HL-60/S4 treated with phorbol 12-myristate 13-acetate at 8.2 ng/mL for 4 days and 3 days (cell line): ENCODE results near the gene PIGP.
"Not testable (repeated sequence)": the region's sequence is repeated elsewhere in the genome, so short reads cannot be mapped to it uniquely, and the experiment has no call there.

Source experiments
- in situ Hi-C: fragments of 300-500 bp; cut with MboI; formaldehyde crosslinking; loops from 2 replicates; pipeline ENCODE4 v1.15.0; 2022; ENCODE audit warnings: low sequenced_read_pairs

Gene PIGP

DNA sequence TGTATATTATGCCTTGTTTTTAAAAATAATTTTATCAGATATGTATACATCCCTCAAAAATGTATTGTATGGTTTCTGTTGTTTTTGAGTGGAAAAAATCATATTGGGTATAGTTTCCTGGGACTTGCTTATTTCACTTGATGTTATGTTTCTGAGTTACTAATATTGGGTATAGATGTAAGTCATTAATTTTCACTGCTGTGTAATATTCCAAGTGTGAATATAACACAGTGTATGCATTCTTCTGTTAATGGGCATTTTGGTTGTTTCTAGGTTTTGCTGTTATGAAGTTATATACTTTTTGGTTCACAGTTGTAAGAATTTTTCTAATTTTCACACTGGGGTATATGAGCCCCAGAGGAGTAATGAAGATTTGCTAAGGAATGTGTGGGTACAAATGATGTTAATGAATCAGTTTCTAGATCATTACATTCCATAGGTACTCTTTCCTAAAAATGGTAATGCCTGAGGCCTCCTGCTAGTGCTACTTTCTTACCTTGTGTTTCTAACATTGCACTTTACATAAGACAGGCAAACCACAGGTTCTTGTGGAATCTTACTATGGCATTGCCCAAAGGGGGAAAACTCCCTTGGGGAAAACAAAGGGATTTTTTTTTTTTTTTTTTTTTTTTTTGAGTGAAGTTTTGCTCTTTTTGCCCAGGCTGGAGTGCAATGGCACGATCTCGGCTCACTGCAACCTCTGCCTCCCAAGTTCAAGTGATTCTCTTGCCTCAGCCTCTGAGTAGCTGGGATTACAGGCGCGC is 3.4 kb upstream of the PIGP start:
- in situ Hi-C loops: no loop called here

DNA sequence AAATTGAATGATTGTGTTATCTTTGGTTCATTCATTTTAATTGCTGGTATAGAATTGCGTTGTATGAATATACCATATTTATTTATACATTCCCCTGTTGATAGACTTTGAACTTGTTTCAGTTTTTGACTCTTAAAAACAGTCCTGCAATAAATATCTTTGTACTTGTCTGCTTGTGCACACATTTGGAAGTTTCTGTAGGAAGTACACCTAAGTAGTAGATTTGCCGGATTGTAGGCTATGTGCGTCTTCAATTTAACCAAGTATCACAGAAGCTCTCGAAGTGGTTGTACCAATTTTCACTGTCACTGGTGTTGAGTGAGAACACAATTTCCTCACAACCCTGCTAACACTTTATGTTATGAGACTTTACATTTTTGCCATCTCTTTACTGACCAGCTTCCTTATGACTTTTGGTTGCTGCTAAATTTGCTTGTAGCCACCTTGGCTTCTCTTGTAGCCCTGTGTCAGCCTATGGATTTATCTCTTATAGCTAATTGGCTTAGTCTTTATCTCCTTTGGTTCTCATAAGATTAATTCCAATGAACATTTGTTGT is 2.4 kb upstream of the PIGP start:
- in situ Hi-C loops: no loop called here

DNA sequence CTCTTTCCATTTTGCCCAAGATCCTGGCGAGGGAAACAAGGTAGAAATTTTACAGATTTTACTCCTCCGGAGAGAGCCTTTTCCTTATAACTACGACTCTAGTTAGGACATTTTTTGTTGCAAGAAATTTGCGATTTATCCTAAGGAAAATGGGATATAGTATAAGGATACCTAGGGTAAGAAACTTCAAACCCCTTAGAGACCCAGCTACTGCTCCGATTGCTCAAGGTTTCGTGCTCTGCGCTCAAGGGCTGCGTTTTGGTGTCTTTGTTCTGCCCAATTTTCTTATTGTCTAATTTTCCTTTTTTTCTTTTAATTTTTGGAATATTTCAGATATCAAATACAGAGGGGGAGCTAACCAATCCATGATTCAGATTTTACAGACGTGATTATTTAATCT is 1.7 kb upstream of the PIGP start:
- in situ Hi-C loops: no loop called here

DNA sequence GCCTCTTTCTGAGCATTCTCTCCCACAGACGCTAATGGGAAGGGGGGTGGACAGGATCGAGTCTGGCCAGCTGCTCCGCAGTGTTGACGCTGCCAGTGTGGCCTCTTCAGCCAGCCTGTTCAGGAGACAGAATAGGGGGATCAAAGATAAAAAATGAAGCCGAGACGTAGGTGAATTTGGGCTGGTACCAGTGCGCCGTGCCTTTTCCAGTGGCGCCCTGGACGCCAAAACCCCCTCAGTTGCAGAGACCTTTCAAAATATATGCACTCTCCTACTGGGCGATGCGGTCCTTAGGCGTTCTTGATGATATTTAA is 1.3 kb upstream of the PIGP start:
- in situ Hi-C loops: no loop called here

DNA sequence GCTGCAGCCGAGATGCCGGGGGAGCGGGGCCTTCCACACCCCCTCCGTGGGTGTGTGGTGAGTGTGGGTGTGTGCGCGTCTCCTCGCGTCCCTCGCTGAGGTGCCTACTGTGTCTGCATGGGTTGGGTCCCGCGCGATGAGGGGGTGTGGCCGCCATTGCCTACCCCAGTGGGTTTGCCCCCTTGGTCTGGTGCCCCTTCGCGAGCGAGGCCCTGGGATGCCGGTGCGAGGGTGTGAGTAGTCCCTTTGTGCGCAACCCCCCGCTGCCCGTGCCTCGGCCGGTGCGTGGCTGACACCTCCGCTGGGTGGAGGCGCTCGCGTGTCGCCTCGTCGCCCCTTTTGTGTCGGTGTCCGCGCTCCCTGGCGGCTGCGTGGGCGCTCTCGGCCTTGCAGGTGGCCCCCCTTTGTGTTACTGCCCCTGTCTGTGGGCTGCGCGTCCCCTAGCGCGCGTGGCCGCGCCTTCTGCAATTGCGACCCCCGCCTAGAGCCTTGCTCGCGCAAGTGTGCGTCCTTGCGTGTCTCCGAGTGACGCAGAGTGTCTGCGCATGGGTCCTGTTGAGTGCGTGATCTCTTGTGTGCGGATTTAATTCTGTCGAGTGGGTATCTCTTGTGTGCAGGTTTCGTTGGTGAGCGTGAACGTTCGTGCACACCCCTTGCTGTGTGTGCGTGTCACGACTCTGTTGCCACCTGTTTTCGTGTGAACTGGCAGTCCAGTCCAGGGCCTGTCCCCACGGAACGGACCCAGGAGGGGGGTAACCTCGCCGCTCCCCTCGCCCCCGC is 736 bp upstream of the PIGP start:
- in situ Hi-C loops: no loop called here

DNA sequence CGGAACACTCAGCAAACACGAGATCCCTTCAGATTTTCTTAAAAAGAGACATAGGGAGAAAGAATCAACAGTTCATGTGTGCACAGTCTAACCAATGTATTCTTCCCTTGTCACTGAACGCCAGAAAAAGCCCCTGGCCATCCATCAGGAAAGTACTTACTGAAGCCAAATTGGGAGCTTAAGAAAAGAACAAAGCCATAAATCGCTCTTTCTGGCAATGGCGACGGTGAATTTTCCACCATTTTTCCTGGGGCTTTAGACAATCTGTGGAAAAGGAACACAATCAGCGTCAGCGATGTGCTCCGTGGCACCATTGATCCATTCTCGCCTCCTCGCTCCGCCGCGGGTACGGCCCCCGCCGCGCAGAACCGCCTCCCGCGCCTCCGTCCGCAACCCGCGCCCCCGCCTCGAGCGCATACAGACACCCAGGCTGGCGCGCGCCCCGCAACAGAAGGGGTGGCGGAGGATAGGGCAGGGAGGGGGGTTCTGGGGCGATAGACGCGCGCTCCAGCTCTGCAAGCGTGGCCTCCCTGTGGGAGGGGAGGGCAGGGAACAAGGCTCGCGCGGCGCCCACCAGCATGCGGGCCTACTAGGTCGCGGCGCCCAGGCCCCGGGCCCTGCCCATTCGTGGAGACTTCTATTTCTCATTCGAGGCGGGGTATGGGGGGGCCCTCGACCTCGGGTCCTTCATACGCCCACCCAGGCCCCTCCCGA is 440 bp downstream of the PIGP start:
- in situ Hi-C loops: no loop called here

DNA sequence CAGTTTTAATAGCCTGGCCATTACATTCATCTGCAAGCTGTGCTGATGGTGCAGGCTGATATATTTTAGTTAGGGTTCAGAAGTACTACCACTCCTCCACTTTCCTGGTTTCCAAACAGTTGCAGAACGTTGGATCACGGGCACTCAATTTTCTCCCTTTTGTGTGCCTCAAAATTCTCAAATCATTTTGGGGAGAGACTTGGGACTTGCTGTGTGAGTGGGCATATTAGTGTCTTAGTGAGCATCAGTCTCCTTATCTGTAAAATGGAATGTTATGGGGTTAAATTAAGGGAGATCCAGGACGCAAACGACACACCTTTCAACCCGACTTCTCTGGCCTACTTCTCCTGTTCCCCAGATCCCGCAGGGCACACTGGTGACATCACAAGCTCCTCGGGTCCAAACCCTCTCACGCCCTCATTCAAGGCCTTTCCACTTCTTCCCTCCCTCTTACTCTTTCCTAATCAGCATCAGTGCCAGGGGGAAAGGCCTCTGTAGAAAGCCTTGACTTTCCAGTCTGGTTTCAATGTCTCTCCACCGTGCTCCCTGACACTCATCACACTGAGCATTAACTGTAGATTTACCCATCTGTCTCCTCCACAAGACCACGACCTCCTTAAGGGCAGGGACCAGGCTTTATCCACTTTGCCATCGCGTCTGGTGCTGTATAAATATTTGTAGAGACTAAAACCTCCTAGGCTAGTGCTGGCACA is 1.2 kb downstream of the PIGP start:
- in situ Hi-C loops: no loop called here

DNA sequence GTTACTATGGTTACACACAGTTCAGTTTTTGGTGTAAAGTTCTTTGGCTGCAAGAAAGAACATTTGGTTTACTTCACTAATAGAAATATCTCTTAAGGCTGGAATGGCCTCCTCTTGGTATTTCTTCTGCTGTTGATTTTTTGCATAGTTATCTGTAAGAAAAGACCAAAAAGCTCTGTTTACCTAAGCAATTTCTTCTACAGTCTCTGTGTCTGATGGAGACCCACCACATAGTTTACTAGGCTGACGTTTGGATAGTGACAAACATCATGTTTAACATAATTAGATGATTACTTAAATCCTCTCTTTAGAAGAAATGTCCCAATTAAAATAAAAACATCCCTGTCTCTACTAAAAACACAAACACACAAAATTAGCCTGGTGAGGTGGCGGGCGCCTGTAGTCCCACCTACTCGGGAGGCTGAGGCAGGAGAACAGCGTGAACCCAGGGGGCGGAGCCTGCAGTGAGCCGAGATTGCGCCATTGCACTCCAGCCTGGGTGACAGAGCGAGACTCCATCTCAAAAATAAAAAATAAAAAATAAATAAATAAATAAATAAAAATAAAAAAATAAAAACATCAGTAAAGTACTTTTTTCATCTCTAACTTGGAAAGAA is 7.2 kb downstream of the PIGP start:
- in situ Hi-C loops: no loop called here

DNA sequence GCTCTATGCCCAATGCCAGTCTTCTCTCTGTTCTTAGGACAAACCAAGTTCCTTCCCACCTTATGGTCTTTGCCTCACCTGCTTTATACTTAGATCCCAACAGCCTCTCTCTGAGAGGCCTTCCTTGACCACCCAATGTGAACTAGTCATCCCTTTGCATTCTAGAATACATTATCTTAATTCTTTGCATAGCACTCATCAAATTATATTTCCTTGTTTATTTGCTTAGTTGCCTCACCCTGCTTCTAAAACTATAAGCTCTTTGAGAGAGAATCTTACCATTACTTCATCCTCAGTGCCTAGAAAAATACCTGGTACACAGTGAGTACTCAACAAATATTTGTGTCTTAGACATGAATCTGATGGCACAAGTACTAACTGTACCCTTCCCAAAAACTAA is 8.0 kb downstream of the PIGP start:
- in situ Hi-C loops: no loop called here

DNA sequence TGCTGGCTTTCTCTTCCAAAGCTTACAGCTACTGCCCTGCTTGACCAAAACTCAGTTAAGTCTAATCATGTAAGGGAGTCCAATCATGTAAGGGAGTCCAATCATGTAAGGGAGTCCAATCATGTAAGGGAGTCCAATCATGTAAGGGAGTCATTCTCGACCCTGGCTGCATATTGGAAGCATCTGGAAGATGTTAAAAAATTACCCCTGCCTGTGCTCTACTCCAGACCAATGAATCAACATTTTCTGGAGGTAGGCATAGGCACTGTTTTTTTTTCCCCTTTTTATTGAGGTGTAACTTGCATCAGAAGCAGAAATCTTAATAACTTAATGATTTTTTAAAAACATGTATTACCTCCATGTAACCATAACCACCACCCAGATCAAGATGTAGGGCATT is 9.4 kb downstream of the PIGP start:
- in situ Hi-C loops: no loop called here

DNA sequence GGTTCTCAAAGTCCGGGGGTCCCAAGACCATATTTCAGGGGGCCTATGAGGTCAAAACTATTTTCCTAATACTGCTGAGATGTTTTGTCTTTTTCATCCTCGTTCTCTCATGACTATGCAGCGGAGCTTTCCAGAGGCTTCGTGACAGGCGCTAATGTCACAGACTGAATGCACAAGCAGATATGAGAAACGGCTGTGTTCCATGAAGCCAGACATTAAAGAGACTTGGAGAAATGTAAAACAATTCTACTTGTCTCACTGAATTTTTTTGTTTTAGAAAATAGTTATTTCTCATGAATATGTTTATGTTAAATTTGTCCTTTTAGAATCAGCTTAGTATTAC is 10.3 kb downstream of the PIGP start:
- in situ Hi-C loops: no loop called here

DNA sequence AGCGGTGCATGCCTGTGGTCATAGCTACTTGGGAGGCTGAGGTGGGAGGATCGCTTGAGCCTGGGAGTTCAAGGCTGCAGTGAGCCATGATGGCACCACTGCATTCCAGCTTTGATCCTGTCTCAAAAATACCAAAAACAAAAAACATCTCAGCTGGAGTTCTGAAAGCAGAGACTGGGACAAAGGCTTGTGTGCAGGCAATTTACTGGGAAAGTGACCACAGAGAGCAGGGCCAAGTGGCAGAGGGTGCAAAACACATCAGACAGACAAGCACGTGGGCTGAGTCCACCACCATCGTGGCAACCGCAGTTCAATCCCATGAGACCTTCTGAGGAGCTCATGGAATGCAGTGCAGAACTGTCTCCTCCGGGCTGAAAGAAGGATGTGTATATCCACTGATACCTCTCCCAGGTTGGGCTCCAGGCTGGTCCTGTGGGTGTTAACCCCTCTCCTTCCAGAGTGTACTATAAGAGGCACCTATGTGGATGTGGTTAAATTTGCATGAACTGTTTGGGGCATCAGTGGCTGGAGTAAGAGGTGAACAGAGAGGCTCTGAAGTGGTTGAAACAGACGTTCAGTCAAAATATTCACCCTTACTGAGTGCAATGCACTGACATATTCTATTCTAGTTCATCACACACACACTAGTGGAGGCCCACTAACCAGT is 10.8 kb downstream of the PIGP start:
- in situ Hi-C loops: no loop called here

DNA sequence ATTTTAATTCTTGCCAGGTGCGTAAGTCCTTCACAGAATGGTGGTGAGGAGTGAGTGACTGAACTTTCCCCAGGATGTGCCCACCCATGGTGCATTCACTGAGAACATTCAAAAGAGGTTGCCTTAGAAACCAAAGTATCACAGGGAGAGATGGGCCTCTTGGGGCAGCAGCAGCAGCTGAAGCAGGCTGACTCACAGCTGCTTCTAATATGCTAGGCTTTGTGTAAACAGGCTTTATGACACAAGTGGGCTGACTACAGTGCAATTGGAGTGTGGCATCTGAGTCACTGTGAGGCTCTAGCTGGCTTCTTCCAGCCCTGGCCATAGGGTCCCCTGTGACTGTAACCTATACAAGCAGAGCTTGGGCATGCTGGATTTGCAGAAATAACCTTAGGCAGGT is 12.6 kb downstream of the PIGP start:
- in situ Hi-C loops: no loop called here

DNA sequence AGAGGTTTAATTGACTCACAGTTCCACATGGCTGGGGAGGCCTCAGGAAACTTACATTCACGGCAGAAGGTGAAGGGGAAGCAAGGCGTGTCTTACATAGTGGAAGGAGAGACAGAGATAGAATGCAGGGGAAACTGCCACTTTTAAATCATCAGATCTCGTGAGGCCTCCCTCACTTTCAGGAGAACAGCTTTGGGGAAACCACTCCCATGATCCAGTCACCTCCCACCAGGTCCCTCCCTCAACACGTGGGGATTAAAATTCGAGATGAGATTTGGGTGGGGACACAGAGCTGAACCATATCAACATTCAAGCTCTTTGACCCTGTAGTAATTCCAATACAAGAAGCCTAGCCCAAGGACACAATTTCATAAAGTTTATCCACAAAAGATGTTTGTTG is 13.7 kb downstream of the PIGP start:
- in situ Hi-C loops: no loop called here

DNA sequence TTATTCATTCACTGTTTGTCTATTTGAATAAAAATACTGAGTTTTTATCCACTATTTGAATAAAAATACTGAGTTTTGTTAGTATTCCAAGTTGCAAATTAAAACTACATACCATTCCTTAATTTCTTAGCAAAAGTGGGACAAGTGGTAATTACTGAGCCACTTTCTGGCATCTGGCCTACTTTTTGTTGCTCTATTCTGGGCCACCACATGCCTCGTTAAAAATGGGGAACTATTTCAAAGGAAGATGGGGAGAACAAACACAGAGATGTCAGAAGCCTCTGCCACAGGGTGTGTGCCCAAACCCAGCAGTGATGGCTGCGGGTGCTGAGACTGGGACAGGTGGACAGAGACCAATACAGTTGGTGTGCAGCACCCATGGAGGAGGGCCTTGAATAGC is 14.6 kb downstream of the PIGP start:
- in situ Hi-C loops: no loop called here

DNA sequence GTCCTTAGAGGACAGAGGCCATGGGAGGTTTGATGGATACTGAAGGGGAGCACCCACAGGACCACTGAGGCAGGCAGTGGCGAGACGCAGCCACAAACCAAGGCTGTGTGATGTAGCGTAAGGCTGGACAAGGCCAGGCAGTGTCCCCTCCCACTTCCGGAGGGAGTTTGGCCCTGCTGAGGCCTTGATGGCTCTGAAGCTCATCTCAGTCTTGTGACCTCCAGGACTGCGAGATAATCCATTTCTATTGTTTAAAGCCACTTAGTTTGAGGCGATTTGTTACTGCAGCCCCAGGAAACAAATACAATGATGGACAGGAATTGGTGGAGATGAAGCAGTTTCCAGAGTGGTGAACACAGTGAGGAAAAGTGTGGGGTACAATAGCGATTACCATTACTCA is 15.3 kb downstream of the PIGP start:
- in situ Hi-C loops: no loop called here

DNA sequence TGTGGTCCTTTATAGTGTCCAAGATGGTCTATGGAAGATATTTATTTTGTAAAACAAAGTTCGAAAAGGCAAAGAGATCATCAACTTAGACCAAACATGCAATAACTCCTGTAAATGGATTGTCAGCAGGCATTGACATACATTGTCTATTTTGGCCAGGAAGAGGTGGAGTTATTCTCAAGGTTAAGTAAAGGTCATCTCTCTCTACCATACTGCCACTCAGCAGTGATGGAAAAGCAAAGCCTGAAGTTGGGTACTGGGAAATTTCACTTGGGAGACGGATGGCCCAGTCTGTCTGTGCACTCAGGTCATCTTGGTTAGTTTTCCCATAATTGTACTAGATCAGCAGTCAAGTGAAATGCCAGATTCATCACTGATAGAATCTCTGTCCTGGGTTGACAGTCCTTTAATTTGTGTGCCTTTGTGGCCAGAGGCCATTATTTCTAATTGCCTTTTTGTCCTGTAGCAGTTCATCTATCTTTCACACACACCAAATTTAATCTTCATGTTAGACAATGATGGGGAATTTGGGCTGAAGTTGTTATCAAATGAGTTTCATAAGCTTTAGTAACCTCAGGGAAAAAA is 17.5 kb downstream of the PIGP start:
- in situ Hi-C loops: no loop called here

DNA sequence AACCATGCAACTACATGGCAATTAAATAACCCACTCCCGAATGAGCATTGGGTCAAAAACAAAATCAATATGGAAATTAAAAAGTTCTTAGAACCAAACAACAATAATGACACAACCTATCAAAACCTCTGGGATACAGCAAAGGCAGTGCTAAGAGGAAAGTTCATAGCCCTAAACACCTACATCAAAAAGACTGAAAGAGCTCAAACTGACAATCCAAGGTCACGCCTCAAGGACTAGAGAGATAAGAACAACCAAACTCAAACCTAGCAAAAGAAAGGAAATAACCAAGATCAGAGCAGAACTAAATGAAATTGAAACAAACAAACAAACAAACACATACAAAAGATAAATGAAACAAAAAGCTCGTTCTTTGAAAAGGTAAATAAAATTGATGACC is 23.1 kb downstream of the PIGP start:
- in situ Hi-C loops: not testable (repeated sequence)

DNA sequence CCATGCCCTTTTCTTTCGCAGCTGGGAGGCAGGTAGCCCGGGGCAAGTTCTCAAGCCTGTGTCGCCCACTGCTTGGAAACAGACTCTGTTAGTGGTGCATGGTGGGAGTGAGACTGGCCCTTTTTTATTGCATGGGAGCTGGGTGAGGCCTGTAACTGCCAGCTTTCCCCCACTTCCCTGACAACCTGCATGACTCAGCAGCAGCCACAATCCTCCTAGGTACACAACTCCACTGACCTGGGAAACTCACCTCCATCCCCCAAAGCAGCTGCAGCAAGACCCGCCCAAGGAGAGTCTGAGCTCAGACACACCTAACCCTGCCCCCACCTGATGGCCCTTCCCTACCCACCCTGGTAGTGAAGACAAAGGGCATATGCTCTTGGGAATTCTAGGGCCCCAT is 25.8 kb downstream of the PIGP start:
- in situ Hi-C loops: no loop called here

DNA sequence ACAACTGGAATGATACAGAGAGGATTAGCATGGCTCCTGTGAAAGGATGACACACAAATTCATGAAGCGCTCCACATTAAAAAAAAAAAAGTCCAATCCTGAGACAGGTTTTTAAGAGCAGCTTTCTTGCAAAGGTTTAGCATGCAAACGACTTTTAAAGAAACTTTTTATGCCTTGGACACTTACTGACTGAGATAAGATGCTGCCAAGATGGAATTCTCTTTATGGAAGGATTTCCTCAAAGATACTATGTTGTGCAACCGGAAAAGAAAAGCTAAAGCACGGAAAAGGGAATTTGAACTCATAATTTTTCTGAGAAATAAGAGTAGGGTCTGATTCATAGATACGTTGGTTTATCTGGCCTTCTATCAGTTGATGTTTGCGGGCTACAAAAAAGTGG is 27.3 kb downstream of the PIGP start:
- in situ Hi-C loops: no loop called here
